Stimulated activated CD8-positive, alpha-beta memory T cell treated with anti-CD3 and anti-CD28 coated beads, Interleukin-15, amount 100 ng/mL, for 24 hours (primary cell): ENCODE data around the gene ACTL8.

ENCODE experiments used
- DNase-seq: peaks from one replicate; pipeline ENCODE4 v3.0.0-alpha.2; 2020; ENCODE audit warnings: low read depth

ACTL8 gene

GRCh38 chr1:17755120-17755519, at the start of gene ACTL8:
ACTL8 (plus strand) TSS chr1:17755333; CDS start chr1:17823009, 67,676 bp downstream.
- DNase-seq = no peak

- DNase-seq = no peak
Measured at GRCh38 chr1:17706445-17706844, 48.7 kb upstream of the ACTL8 start.

- DNase-seq = no peak
Measured at GRCh38 chr1:17709981-17710380, 45.2 kb upstream of the ACTL8 start.

GRCh38 chr1:17710889-17711576, 44.1 kb upstream of the ACTL8 start:
- DNase-seq = no peak

- DNase-seq = no peak
Measured at GRCh38 chr1:17711577-17711910, 43.6 kb upstream of the ACTL8 start.

- DNase-seq = no peak
Measured at GRCh38 chr1:17711941-17712340, 43.2 kb upstream of the ACTL8 start.

GRCh38 chr1:17713993-17714392, 41.1 kb upstream of the ACTL8 start:
- DNase-seq = no peak

GRCh38 chr1:17717594-17718535, 37.3 kb upstream of the ACTL8 start:
- DNase-seq = no peak

- DNase-seq = no peak
Measured at GRCh38 chr1:17719874-17720273, 35.3 kb upstream of the ACTL8 start.

GRCh38 chr1:17721444-17721843, 33.7 kb upstream of the ACTL8 start:
- DNase-seq = no peak

GRCh38 chr1:17723684-17724083, 31.4 kb upstream of the ACTL8 start:
- no peak for DNase-seq

GRCh38 chr1:17724150-17724549, 31.0 kb upstream of the ACTL8 start:
- DNase-seq = no peak

GRCh38 chr1:17725084-17725719, 29.9 kb upstream of the ACTL8 start:
- no peak for DNase-seq

- no peak for DNase-seq
Measured at GRCh38 chr1:17725811-17726582, 29.1 kb upstream of the ACTL8 start.

GRCh38 chr1:17728123-17728712, 26.9 kb upstream of the ACTL8 start:
- DNase-seq = no peak

GRCh38 chr1:17729248-17729647, 25.9 kb upstream of the ACTL8 start:
- DNase-seq = no peak

GRCh38 chr1:17729909-17730308, 25.2 kb upstream of the ACTL8 start:
- DNase-seq = no peak

- DNase-seq = no peak
Measured at GRCh38 chr1:17731460-17731859, 23.7 kb upstream of the ACTL8 start.

GRCh38 chr1:17732475-17732874, 22.7 kb upstream of the ACTL8 start:
- no peak for DNase-seq

GRCh38 chr1:17733661-17734060, 21.5 kb upstream of the ACTL8 start:
- DNase-seq = no peak

- no peak for DNase-seq
Measured at GRCh38 chr1:17734609-17735008, 20.5 kb upstream of the ACTL8 start.

GRCh38 chr1:17735348-17735747, 19.8 kb upstream of the ACTL8 start:
- no peak for DNase-seq
